Measurements from ENCODE around the gene CNIH3.

CNIH3 gene

GRCh38 chr1:224626042-224626441, 9.9 kb downstream of the CNIH3 start:
- no peaks in the 10 kb centered on the region for H3K36me3 Mint-ChIP-seq
- peaks cover 13% of the 10 kb centered on the region for H3K27me3 Mint-ChIP-seq
- peaks cover 12% of the 10 kb centered on the region for H3K9me3 Mint-ChIP-seq
- H3K27ac Mint-ChIP-seq: no peak overlapping the region
- peaks cover 22% of the 10 kb centered on the region for H3K4me1 Mint-ChIP-seq
- no peak overlapping the region for H3K4me3 Mint-ChIP-seq

DNA sequence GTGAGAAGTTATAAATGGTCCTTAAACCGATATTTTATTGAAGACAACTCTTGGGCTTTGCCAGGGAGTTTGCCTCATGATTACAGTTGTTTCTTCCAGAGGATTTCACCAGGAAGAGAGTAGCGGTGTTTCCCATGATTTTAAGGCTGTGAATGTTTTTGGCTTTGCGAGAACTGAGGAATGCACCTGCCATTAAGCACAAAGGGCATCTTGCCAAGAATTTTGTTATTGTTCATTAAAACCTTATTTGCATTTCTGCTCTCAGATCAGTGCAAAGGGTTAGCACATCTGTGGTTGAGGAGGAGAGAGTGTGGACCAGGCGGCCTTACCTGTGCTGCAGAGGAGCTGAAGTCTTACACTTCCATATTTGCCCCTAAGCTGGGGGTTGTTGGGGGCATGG, 13.8 kb downstream of the CNIH3 start:
- no peaks in the 10 kb centered on the region for H3K36me3 Mint-ChIP-seq
- H3K4me1 Mint-ChIP-seq: peaks cover 2% of the 10 kb centered on the region
- no peak overlapping the region for H3K4me3 Mint-ChIP-seq
- no peak overlapping the region for H3K27ac Mint-ChIP-seq
- H3K9me3 Mint-ChIP-seq: no peaks in the 10 kb centered on the region
- H3K27me3 Mint-ChIP-seq: peaks cover 2% of the 10 kb centered on the region

- Mint-ChIP-seq H3K27me3 (peaks cover 2% of the 10 kb centered on the region), H3K9me3 (no peaks in the 10 kb centered on the region), H3K4me3 (no peak overlapping the region), H3K27ac (no peak overlapping the region), H3K36me3 (no peaks in the 10 kb centered on the region), H3K4me1 (no peaks in the 10 kb centered on the region)
These were observed 15.5 kb downstream of the CNIH3 start for GRCh38 chr1:224631462-224632115.

DNA sequence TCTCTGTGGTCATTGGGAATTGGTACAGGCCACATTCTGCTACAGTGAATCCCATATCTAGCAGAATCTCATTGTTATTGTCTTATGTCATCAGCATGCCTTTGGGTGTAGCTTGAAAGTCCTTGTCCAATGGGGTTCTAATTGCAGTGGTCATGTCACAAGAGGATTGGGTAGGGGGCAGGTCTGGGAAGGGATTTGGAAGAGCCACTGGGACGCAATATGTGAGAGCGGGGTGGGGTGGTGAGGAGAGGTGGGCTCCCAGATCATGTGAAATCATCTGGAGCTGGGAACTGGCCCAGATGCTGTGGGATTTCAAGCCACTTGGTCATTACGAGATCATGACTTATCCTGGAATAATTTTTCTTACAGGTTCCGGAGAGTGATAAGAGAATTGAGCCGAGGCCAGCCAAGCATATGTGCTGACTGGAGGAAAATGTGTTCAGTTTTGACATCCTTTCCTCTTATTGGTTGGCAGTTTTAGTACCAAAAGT, 16.3 kb downstream of the CNIH3 start:
- Mint-ChIP-seq H3K27ac (no peak overlapping the region), H3K36me3 (no peaks in the 10 kb centered on the region), H3K9me3 (no peaks in the 10 kb centered on the region), H3K4me3 (no peak overlapping the region), H3K27me3 (peaks cover 2% of the 10 kb centered on the region), H3K4me1 (no peaks in the 10 kb centered on the region)

DNA sequence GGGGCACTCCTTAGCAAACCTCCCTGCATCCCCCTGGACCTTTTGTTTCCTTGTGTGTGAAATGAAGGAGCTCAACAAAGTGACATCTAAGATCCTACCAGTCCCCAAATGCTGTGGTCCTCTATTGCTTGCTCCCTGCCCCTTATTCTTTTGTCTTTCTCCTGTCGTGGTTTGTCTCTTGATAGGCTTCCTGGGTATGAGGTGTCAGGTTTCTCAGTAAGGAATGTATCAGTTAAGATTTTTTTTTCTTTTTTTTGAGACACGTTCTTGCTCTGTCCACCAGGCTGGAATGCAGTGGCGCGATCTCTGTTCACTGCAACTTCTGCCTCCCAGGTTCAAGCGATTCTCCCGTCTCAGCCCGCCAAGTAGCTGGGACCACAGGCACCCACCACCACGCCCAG, 16.8 kb downstream of the CNIH3 start:
- Mint-ChIP-seq H3K36me3 (no peaks in the 10 kb centered on the region), H3K4me3 (no peak overlapping the region), H3K27me3 (peaks cover 2% of the 10 kb centered on the region), H3K9me3 (no peaks in the 10 kb centered on the region), H3K4me1 (peaks cover 5% of the 10 kb centered on the region), H3K27ac (no peak overlapping the region)

GRCh38 chr1:224635356-224635755, 19.2 kb downstream of the CNIH3 start:
- H3K4me1 Mint-ChIP-seq: peaks cover 5% of the 10 kb centered on the region
- H3K27me3 Mint-ChIP-seq: peaks cover 2% of the 10 kb centered on the region
- H3K36me3 Mint-ChIP-seq: no peaks in the 10 kb centered on the region

GRCh38 chr1:224637515-224637914, 21.4 kb downstream of the CNIH3 start:
- H3K4me3 Mint-ChIP-seq: no peak overlapping the region
- H3K27me3 Mint-ChIP-seq: no peaks in the 10 kb centered on the region
- H3K27ac Mint-ChIP-seq: no peak overlapping the region
- H3K36me3 Mint-ChIP-seq: no peaks in the 10 kb centered on the region
- H3K4me1 Mint-ChIP-seq: peaks cover 5% of the 10 kb centered on the region
- H3K9me3 Mint-ChIP-seq: no peaks in the 10 kb centered on the region

More at GRCh38 chr1:224635356-224635755, 19.2 kb downstream of the CNIH3 start:
- no peak overlapping the region for H3K27ac Mint-ChIP-seq
- no peaks in the 10 kb centered on the region for H3K9me3 Mint-ChIP-seq
- H3K4me3 Mint-ChIP-seq: no peak overlapping the region

GRCh38 chr1:224637936-224638335, 21.8 kb downstream of the CNIH3 start:
- Mint-ChIP-seq H3K9me3 (no peaks in the 10 kb centered on the region), H3K4me3 (no peak overlapping the region), H3K4me1 (peaks cover 5% of the 10 kb centered on the region), H3K27me3 (no peaks in the 10 kb centered on the region), H3K27ac (no peak overlapping the region), H3K36me3 (no peaks in the 10 kb centered on the region)

DNA sequence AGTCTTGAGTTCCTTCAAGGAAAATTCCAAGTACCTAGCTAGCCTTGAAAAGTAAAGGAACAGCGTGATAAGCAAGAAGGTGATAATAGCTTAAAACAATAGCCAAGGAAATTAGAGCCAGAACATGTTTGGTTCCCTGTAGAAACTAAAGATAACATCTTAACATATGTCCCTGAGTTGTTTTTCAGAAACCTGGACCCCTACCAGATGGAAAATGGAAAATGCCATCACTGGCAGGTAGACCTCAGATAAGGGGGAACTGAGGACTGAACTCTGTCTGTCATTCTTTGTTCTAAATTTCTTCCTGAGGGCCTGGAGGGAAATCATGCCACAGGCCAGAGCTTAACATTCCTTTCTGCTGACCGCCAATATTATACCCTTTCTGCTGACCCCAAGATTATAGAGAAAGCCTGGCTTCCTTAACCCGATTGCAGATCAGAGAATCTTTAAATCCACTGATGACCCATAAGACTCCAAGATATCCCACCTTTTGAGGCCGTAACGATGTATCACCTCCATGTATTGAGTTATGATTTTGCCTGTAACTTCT, 23.4 kb downstream of the CNIH3 start:
- H3K36me3 Mint-ChIP-seq: no peaks in the 10 kb centered on the region
- no peaks in the 10 kb centered on the region for H3K9me3 Mint-ChIP-seq
- H3K27me3 Mint-ChIP-seq: no peaks in the 10 kb centered on the region
- H3K27ac Mint-ChIP-seq: no peak overlapping the region
- H3K4me1 Mint-ChIP-seq: peaks cover 5% of the 10 kb centered on the region
- no peak overlapping the region for H3K4me3 Mint-ChIP-seq

GRCh38 chr1:224640018-224640417, 23.9 kb downstream of the CNIH3 start:
- no peaks in the 10 kb centered on the region for H3K9me3 Mint-ChIP-seq
- no peaks in the 10 kb centered on the region for H3K36me3 Mint-ChIP-seq
- H3K4me1 Mint-ChIP-seq: peaks cover 5% of the 10 kb centered on the region
- no peak overlapping the region for H3K27ac Mint-ChIP-seq
- H3K27me3 Mint-ChIP-seq: no peaks in the 10 kb centered on the region
- H3K4me3 Mint-ChIP-seq: no peak overlapping the region

DNA sequence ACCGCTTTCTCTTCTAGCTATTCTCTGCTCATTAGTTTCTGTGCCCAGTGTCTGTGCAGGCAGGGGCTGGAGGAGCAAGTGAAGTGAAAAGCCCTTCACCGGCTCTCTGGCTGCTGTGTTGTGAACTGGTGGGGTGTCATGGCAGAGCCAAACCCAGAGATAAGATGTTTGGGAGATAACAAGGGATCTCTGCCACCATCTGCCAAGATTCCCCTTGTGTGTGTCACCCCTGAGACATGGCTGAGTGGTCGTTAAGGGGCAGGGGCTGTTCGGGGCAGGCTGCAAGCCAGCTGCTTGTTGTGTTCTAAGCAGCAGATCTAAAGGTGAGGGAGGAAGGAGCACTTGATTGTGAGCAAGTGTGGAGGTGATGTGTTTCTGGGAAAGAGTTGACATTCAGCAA, 24.5 kb downstream of the CNIH3 start:
- Mint-ChIP-seq H3K4me3 (no peak overlapping the region), H3K9me3 (no peaks in the 10 kb centered on the region), H3K27me3 (no peaks in the 10 kb centered on the region), H3K36me3 (no peaks in the 10 kb centered on the region), H3K4me1 (peaks cover 5% of the 10 kb centered on the region), H3K27ac (no peak overlapping the region)

DNA sequence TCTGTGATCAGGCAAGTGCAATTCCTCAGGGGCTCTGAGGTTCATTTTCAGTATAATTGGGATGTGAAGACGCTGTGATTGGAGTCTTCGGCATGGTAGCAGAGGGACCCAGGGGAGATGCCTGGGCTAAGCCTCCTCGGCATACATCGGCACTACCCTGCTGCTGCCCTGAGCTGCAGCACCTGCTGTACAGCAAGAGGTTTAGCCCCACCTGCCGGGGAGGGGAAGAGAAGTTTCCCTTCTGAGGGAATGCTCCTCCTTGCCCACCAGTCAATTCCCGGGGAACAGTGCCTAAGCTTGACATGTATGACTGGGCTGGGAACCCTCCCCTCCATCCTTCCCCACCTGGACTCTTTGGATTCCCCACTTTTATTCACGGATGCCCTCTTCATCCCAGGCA, 24.9 kb downstream of the CNIH3 start:
- no peak overlapping the region for H3K27ac Mint-ChIP-seq
- H3K9me3 Mint-ChIP-seq: no peaks in the 10 kb centered on the region
- H3K4me1 Mint-ChIP-seq: peaks cover 5% of the 10 kb centered on the region
- H3K4me3 Mint-ChIP-seq: no peak overlapping the region
- H3K36me3 Mint-ChIP-seq: no peaks in the 10 kb centered on the region
- no peaks in the 10 kb centered on the region for H3K27me3 Mint-ChIP-seq

DNA sequence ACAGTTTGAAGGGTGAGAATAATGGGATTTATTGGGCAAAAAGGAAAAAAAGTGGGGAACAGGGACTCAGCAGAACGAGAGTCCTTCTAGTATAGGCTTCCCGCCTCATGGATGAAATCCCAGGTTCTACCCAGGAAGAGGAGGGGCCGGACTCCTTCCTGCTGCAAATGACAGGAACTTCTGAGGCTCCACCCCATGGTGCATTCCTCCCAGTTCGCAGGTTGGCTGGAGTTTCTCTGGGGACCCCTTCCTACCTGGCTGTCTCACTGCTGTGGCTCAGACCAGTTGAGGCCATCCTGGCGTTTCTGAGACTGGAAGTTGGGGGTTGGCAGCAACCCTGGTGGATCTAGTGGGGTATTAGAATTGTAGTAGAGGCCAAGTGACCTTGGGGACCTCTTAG, 27.5 kb downstream of the CNIH3 start:
- H3K36me3 Mint-ChIP-seq: no peaks in the 10 kb centered on the region
- no peaks in the 10 kb centered on the region for H3K27me3 Mint-ChIP-seq
- H3K27ac Mint-ChIP-seq: no peak overlapping the region
- no peaks in the 10 kb centered on the region for H3K4me1 Mint-ChIP-seq
- H3K4me3 Mint-ChIP-seq: no peak overlapping the region
- no peaks in the 10 kb centered on the region for H3K9me3 Mint-ChIP-seq

- no peak overlapping the region for H3K27ac Mint-ChIP-seq
- H3K4me1 Mint-ChIP-seq: no peaks in the 10 kb centered on the region
- H3K36me3 Mint-ChIP-seq: no peaks in the 10 kb centered on the region
- no peaks in the 10 kb centered on the region for H3K9me3 Mint-ChIP-seq
- H3K4me3 Mint-ChIP-seq: no peak overlapping the region
- no peaks in the 10 kb centered on the region for H3K27me3 Mint-ChIP-seq
These were observed 28.5 kb downstream of the CNIH3 start for GRCh38 chr1:224644553-224645154.

DNA sequence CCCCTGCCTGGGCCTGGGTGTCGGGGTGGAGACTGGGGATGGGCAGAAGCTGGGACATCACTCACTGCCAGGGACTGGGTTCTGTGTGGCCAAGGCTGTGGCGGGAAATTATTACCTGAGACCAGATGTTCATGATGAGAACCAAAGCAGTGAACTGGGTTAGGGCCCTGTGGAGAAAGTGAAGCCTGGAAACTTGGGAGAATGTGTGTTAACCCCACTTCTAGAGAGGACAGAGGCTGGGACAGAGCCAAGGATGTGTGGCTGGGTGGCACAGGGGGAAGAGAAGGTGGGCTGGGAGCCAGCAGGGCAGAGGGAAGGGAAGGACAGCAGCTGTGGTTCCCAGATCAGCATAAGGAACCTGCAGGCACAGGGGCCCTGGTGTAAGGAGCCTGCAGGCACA, 31.3 kb downstream of the CNIH3 start:
- Mint-ChIP-seq H3K36me3 (no peaks in the 10 kb centered on the region), H3K9me3 (no peaks in the 10 kb centered on the region), H3K4me1 (no peaks in the 10 kb centered on the region), H3K4me3 (no peak overlapping the region), H3K27me3 (no peaks in the 10 kb centered on the region), H3K27ac (no peak overlapping the region)

DNA sequence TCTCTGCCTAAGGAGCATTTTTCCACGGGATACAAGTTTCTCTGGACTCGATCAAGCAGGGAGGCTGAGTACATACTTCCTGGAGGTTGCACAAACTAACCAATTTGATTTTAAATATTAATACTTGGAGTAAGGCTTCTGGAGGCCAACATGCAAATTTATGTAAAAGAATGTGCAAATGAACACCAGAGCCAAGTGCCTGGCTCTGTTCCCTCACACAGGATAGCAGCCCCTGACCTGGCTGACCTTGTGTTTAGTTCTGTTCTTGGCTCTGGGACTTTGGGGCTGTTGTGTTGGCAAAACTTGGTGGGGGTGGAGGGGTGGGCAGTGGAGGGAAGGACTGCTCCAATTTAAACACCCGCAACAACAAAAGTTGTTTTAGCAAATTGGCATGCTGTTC, 34.2 kb downstream of the CNIH3 start:
- H3K4me1 Mint-ChIP-seq: no peaks in the 10 kb centered on the region
- no peaks in the 10 kb centered on the region for H3K9me3 Mint-ChIP-seq
- no peak overlapping the region for H3K4me3 Mint-ChIP-seq
- H3K36me3 Mint-ChIP-seq: no peaks in the 10 kb centered on the region
- no peaks in the 10 kb centered on the region for H3K27me3 Mint-ChIP-seq
- H3K27ac Mint-ChIP-seq: no peak overlapping the region

Data from activated naive CD4-positive, alpha-beta T cell treated with anti-CD3 and anti-CD28 coated beads, Interleukin-2, amount 50 U/mL, for 24 hours (primary cell).